ENCODE data around the gene CDK17. TPM values are rescaled to one million over a fixed set of nuclear protein-coding genes. Genes with fewer than 3 reads are reported as not detected.

Gene CDK17
- total and polyA plus RNA-seq, 9 of the 15 experiments (the other 6 are each of a cell fraction or from before 2014, with no cell fraction given): 4.8 to 39.3 (median 21.6) TPM

DNA sequence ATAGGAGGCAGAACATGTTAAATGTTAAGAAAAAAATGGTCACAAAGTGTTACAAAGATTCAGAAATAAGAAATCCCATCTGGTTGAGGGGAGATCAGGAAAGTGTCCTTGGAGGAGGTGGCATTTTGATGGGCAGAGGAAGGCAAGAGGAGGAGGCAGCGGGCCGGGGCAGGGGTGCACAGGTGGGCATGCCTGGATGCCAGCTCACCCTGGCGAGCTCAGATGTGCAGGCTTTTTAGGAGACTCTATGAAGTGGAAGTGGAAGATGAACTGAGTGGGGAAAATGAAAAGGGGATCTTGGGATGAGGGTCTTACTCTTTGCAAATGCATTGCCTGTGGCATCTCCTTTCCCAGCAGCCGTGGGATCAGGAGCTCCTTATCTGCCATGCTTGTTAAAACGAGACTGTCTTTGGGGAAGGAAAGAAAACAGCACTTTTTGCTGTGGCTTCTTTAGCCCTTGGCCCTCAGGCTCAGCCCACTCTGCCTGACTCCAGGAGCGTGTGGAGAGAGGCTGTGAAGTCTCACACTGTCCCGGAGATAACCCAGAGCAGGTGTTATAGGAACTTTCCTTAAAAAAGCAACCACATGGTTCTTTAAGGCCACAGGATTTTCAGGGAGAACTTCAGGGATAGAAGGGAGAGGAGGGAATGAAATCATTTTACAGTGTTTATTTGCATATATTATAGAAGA is 143.4 kb downstream of the CDK17 start:
- intact Hi-C loops (cut with micrococcal nuclease) (no loop called here), in situ Hi-C loops (cut with MboI) (no loop called here)
- FAIRE-seq (no peak), DNase-seq (ENCODE audit: extremely low read depth in 1 of 4, low spot score in 3 of 4) (no peak), ATAC-seq (0 out of 3 replicates have a peak, but pooled peaks have one; percentile 27)
- peaks cover 12% of the 10 kb centered on the region; the same call in 1 of the 3 replicates for H3K36me3 ChIP-seq (ENCODE audit: control insufficient read depth, insufficient read depth, low read length)
- H3K27me3 ChIP-seq (ENCODE audit: control insufficient read depth in 2 of 2, insufficient read depth in 2 of 2, low read length in 2 of 2): no peaks in the 10 kb centered on the region
- H4K20me1 ChIP-seq (replicated peaks; ENCODE audit: control insufficient read depth, insufficient read depth, low read length): no peaks in the 10 kb centered on the region
- no peaks in the 10 kb centered on the region for H3K79me2 ChIP-seq (ENCODE audit: control insufficient read depth, insufficient read depth, low read length)
- no peaks in the 10 kb centered on the region for H3K9me1 ChIP-seq (ENCODE audit: control insufficient read depth, insufficient read depth, low read length)
- CTCF ChIA-PET (ENCODE audit: low intra/inter-chr PET ratio): no interaction called here
- H3K4me2 ChIP-seq (ENCODE audit: insufficient read depth, low read length): no peak overlapping the region
- no peak overlapping the region for H3K27ac ChIP-seq (ENCODE audit: extremely low read depth, low read depth, low read length)
- H3K4me3 ChIP-seq: no peak overlapping the region
- no TSS peak for BruUV-seq (replicated peaks)
- POLR2A ChIA-PET: interaction anchor here (0.6 to 1.8 kb wide), 3 partner anchors 10 to 221 kb away, joined by 3 to 6 read pairs (median 3); partner anchors contain the start of gene LTA4H
- H3K4me1 ChIP-seq (replicated peaks in 1 of 2; ENCODE audit: control insufficient read depth in 2 of 2, insufficient read depth in 2 of 2, low read length in 2 of 2): no peaks in the 10 kb centered on the region
- TF ChIP-seq KAT8 (IDR thresholded peaks at IDR 0.05; ENCODE audit: low read depth) (no peak), NR2C2 (CRISPR knock-in tag; IDR thresholded peaks at IDR 0.05) (no peak), NR2C2 (tag; IDR thresholded peaks at IDR 0.05) (no peak)
- WGBS (ENCODE audit: insufficient coverage, low coverage, missing lambda C conversion rate): 77% methylated on average over 7 of the region's 7 CpGs
- no peaks in the 10 kb centered on the region for H3K9me3 ChIP-seq (replicated peaks; ENCODE audit: control insufficient read depth, insufficient read depth, low read depth, low read length)
- H3K9ac ChIP-seq (ENCODE audit: insufficient read depth in 1 of 2, low read depth in 2 of 2, low read length in 2 of 2): no peak overlapping the region
- no peak overlapping the region for H2AFZ ChIP-seq (ENCODE audit: low read depth, low read length)

DNA sequence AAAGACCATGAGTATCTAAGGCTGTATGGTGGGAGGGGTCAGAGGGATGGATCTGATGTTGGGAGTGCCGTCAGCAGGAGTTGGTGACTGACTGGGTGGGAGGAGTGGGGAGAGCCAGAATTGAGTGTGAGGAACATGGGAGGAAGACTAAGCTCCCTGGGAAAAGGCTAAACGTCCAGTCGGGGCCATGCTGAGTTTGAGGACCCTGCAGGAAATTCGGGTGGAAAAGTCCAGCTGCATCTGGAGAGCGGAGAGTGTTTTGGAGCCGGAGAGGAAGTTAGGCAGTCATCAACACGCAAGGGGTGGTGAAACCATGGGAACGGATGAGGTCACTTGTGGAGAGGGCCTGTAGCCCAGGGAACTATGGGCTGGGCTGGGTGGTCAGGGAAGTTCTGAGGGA is 145.2 kb downstream of the CDK17 start:
- no peak for DNase-seq (ENCODE audit: extremely low read depth in 1 of 4, low spot score in 3 of 4)
- peak; percentile 60 for ATAC-seq
- no peak for FAIRE-seq
- peaks cover 0 to 3% of the 10 kb centered on the region in 2 experiments; a peak in 2 of 5 replicates for H3K4me1 ChIP-seq (replicated peaks in 1 of 2; ENCODE audit: control insufficient read depth in 2 of 2, insufficient read depth in 2 of 2, low read length in 2 of 2)
- no peak overlapping the region for H3K4me2 ChIP-seq (ENCODE audit: insufficient read depth, low read length)
- intact Hi-C loops (cut with micrococcal nuclease): no loop called here
- BruUV-seq (replicated peaks): no TSS peak
- CTCF ChIA-PET (ENCODE audit: low intra/inter-chr PET ratio): no interaction called here
- TF ChIP-seq CREM (IDR thresholded peaks at IDR 0.05; ENCODE audit: low read depth) (0 out of 2 replicates have a peak, but pooled peaks have one; percentile 15), SPI1 (IDR thresholded peaks at IDR 0.05; ENCODE audit: borderline replicate concordance, low read depth, low read length) (0 out of 2 replicates have a peak, but pooled peaks have one; percentile 26), JUN (IDR thresholded peaks at IDR 0.05; ENCODE audit: borderline replicate concordance, low read depth, low read length) (no peak), JUN (CRISPR knock-in tag; IDR thresholded peaks at IDR 0.05; ENCODE audit: borderline replicate concordance) (no peak), CBFA2T2 (conservative IDR thresholded peaks at IDR 0.05) (no peak), RFX1 (IDR thresholded peaks at IDR 0.05) (peak; percentile 71)
- TF ChIP-seq, protein P1, sequence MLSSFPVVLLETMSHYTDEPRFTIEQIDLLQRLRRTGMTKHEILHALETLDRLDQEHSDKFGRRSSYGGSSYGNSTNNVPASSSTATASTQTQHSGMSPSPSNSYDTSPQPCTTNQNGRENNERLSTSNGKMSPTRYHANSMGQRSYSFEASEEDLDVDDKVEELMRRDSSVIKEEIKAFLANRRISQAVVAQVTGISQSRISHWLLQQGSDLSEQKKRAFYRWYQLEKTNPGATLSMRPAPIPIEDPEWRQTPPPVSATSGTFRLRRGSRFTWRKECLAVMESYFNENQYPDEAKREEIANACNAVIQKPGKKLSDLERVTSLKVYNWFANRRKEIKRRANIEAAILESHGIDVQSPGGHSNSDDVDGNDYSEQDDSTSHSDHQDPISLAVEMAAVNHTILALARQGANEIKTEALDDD (IDR thresholded peaks at IDR 0.05): no peak
- TF ChIP-seq, protein P2, sequence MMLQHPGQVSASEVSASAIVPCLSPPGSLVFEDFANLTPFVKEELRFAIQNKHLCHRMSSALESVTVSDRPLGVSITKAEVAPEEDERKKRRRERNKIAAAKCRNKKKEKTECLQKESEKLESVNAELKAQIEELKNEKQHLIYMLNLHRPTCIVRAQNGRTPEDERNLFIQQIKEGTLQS (IDR thresholded peaks at IDR 0.05): peak; percentile 47
- TF ChIP-seq, protein P2 (CRISPR knock-in tag; conservative IDR thresholded peaks at IDR 0.05): no peak
- no peak overlapping the region for H3K27ac ChIP-seq (ENCODE audit: extremely low read depth, low read depth, low read length)
- H3K9me1 ChIP-seq (ENCODE audit: control insufficient read depth, insufficient read depth, low read length): no peaks in the 10 kb centered on the region
- H3K4me3 ChIP-seq: no peak overlapping the region
- WGBS (ENCODE audit: insufficient coverage, low coverage, missing lambda C conversion rate): 39% methylated on average over 8 of the region's 8 CpGs
- no peak overlapping the region for H2AFZ ChIP-seq (ENCODE audit: low read depth, low read length)
- no peaks in the 10 kb centered on the region for H4K20me1 ChIP-seq (replicated peaks; ENCODE audit: control insufficient read depth, insufficient read depth, low read length)
- H3K9me3 ChIP-seq (replicated peaks; ENCODE audit: control insufficient read depth, insufficient read depth, low read depth, low read length): no peaks in the 10 kb centered on the region
- H3K79me2 ChIP-seq (ENCODE audit: control insufficient read depth, insufficient read depth, low read length): no peaks in the 10 kb centered on the region
- in situ Hi-C loops (cut with MboI): no loop called here
- POLR2A ChIA-PET: interaction anchor here (1.0 to 1.8 kb wide), 2 partner anchors 9 to 11 kb away, joined by 3 to 7 read pairs; no protein-coding TSS in a partner anchor
- 0 out of 3 replicates have a peak, but pooled peaks cover 4% of the 10 kb centered on the region for H3K36me3 ChIP-seq (ENCODE audit: control insufficient read depth, insufficient read depth, low read length)
- H3K9ac ChIP-seq (ENCODE audit: insufficient read depth in 1 of 2, low read depth in 2 of 2, low read length in 2 of 2): no peak overlapping the region
- H3K27me3 ChIP-seq (ENCODE audit: control insufficient read depth in 2 of 2, insufficient read depth in 2 of 2, low read length in 2 of 2): no peaks in the 10 kb centered on the region

Data from K562 (cell line).